ENCODE measurements around the gene TMEM107.

Gene TMEM107

DNA sequence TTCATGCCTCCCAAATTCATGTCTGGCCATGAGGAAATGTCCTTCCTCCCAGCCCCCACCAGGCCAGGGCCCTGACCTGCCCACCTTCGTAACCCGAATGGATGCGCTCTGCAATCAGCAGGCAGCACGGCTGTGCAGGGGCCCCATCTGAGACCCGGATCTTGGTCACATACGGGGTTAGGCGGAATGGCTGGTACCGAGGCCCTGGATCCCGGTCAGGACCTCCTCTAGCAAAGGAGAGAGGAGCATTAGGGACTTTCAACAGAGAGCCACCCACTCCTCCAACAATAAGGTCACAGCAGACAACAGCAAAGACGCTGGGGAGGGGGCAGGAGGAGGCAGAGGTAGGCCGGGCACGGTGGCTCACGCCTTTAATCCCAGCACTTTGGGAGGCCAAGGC, 27.6 kb downstream of the TMEM107 start:
- no peak for FAIRE-seq

- no peak for FAIRE-seq
These were observed 28.3 kb downstream of the TMEM107 start for GRCh38 chr17:8147805-8148404.

GRCh38 chr17:8147141-8147804, 28.9 kb downstream of the TMEM107 start:
- FAIRE-seq = no peak

DNA sequence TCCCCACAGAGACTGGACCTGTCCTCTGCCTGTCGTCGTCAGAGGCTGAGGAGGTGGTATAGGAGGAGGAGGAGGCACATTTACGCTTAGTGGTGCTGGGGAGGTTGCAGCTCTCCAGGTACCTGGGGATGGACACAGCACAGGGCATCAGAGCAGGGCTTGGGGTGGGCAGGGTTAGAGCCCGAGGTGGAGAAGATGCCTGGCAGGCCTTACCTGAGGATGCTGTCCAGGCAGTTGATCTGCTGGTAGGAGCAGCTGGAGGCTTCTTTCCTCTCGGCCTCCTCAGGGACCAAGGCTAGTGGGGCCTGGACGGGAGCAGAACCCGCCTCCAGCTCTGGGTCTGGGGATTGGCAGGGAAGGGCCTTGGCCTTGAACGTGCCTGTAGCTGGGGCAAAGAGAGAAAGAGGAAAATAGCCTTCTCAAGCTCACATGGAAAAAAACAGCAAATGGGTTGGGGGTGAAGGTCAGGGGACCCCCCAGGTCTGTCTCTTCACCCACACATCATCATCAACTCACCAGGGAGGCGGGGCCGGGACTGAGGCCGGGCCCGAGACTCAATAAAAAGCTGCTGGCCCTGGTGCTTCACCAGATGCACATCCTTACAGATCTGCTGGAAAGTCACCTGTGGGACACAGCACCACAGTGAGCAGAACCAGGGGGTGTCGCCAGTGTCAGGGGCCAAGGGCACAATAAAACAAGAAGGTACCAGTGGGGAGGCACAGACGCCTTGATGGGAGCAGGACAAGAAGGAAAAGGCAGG, 29.6 kb downstream of the TMEM107 start:
- FAIRE-seq = no peak

DNA sequence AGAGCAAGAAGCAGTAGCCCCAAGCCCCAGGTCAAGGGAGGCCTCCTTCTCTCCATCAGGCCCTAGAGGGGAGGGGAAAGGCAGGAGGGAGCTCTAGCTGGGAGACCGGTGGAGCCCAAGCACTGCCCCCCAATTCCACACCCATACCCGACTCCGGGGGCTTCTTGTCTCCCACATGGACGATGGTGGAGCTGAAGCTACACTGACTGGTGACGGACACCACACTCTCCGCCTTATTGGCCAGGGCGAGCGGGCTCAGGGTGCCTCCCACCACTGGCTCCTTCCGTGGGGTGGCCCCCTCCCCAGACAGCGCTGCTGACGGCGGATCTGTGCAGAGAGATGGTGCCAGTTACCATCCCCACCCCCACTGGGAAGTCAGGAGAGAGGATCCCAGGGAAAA, 30.4 kb downstream of the TMEM107 start:
- FAIRE-seq = no peak

GRCh38 chr17:8144401-8145231, 31.6 kb downstream of the TMEM107 start:
- no peak for FAIRE-seq

GRCh38 chr17:8143581-8144400, 32.4 kb downstream of the TMEM107 start:
- FAIRE-seq = no peak

GRCh38 chr17:8142887-8143580, 33.1 kb downstream of the TMEM107 start:
- FAIRE-seq = no peak

DNA sequence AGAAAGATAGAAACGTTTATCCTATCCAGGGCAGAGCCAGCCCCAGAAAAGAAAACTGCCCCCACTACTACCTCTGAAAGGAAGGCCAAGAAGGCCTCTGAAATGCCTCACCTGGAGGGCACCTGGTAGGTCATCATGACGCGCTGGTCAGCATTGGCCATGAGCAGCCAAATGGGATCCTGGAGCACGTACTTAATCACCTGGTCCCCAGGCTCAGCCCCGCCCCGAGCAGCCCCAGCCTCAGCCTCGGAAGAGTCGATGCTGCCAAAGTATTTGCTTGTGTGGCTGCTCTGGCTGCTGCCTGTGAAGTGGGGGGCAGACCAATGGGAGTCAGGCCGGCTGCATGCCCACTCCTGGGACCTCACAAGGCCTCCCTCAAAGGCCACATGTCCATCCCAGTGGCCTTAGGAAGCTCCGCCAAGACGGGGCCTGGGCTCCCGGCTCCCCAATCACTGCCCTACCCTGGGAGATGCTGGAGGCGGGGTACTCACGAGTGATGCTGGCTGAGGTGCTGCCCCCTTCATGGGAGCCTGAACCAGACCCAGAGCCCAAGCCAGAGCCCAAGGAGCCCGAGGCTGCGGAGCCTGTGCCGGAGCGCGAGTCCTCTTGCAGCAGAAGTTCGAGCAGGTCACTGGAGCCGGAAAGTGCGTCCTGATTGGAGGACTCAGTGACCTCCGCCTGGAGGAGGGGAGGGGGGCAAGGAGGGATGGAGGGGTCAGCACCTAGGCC, 33.9 kb downstream of the TMEM107 start:
- FAIRE-seq = no peak

- no peak for FAIRE-seq
These were observed 34.4 kb downstream of the TMEM107 start for GRCh38 chr17:8141741-8142140.

DNA sequence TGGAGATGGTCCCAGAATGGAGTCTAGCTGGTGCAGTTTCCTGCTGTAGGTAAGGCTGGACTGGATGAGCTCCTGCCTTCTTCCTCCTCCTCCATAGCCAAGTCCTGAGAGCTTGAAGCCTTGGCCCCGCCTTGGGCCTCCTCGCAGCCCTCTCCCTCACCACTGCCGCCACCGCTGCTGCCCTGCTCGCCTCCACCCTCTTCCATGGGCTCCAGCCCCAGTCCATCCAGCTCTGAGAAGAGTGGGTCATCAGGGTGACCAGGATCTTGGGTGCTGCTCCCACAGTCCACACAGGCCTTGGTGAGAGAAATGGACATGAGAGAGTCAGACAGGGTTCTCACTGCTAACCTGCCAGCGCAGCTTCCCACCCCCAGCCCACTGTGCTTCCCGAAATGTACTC, 35.1 kb downstream of the TMEM107 start:
- FAIRE-seq = no peak

DNA sequence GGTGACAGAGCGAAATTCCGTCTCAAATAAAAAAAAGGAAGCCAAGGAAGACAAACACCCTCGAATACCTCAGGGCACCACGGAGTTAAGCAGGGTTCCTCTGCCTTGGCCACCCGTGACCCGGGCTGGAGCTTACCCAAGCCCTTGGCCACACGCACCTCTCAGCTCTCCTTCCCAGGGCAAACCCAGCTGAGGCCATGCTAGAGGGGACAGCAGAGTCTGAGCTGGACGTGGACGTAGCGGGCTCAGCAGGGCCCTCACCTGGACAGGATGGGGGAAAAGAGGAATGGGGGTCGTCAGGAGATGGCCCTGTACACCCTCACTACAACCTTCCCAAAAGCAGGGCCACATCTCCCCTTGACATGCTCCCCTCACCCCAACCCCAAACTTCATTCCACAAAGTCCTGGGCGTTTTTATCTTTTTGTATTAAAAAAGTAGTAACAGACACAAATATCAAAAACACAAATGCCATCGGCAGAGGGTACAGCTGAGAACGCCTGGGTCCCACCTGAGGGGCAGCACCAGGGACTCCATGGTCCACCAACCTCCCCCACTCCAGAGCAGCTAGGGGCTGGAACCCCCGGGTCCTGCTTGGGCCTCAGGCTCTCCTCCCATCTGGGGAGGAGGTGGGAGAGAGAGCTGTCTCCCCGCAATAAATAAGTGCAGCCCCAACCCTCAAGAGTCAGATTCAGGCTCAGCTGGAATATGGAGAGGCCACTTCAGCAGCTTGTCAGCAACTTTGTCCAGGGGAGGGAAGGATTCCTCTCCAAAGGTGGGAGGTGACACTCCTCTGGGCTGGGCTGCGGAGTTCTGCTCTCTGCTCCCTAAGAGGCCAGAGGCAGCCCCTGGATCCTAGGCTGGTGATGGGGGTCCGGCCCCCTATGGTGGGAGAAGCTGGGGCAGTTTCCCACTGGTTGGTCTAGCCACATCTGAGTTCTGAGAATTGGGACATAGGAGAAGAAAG, 35.8 kb downstream of the TMEM107 start:
- no peak for FAIRE-seq

GRCh38 chr17:8138672-8139371, 37.4 kb downstream of the TMEM107 start:
- peak; percentile 98 for FAIRE-seq

DNA sequence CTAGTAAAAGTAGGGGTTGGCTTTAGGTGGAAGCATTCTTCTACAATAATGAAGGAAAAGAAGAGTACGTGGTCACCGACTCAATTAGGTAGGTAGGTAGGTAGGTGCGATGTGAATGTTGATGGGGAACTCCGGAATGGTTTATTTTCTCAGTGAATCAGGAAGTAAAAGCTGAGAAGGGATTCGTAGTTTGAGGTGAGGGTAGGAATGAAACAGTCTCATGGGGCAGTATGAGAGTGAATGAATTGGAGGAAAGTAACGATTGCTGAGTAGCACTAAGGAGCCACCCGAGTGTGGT, 37.9 kb downstream of the TMEM107 start:
- FAIRE-seq = no peak

GRCh38 chr17:8137645-8138373, 38.4 kb downstream of the TMEM107 start:
- no peak for FAIRE-seq

DNA sequence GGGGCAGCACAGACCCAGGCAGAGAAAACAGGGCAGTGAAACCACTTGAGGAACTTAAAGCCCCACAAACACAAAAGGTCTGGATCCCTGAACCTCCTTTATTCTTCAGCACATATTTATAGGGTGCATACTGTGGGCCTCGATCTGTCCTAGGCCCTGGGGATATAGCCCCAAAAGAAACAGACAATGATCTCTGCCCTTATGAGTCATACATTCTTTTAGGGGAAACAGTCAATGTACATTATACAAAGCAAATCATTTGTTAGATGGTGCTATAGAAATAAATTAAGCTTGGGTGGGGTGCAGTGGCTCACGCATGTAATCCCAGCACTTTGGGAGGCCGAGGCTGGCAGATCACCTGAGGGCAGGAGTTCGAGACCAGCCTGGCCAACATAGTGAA, 42.2 kb downstream of the TMEM107 start:
- FAIRE-seq = no peak

- no peak for FAIRE-seq
These were observed 42.8 kb downstream of the TMEM107 start for GRCh38 chr17:8133399-8133798.

- FAIRE-seq = no peak
These were observed 44.2 kb downstream of the TMEM107 start for GRCh38 chr17:8131844-8132441.
